Measurements from ENCODE around the gene PARD6B.
"Not testable (repeated sequence)": the region's sequence is repeated elsewhere in the genome, so short reads cannot be mapped to it uniquely, and the experiment has no call there.

PARD6B gene

GRCh38 chr20:50714426-50714825 is 17.0 kb upstream of the PARD6B start:
- not testable (repeated sequence) for H3K4me1 Mint-ChIP-seq, H3K36me3 Mint-ChIP-seq, H3K4me3 Mint-ChIP-seq, ATAC-seq, H3K27ac Mint-ChIP-seq, H3K9me3 Mint-ChIP-seq
- H3K27me3 Mint-ChIP-seq, result peaks cover 20% of the 10 kb centered on the region

DNA sequence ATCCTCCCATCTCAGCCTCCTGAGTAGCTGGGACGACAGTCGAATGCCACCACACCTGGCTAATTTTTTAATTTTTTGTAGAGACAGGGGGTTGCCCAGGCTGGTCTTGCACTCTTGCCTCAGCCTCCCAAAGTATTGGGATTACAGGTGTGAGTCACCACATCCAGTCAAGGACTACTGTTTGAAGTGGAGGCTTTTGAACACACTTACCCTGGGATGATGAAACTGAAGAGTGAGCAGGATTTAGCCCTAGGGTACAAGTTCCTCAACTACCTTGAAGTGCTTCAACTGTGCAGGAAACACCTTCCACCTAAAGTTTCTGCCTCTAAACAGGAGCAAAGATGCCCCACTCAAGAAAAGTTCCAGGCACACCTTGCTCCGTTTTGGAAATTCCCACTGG is 15.7 kb upstream of the PARD6B start:
- no peaks in the 10 kb centered on the region for H3K4me1 Mint-ChIP-seq
- no peaks in the 10 kb centered on the region for H3K36me3 Mint-ChIP-seq
- ATAC-seq, result no peak
- H3K27me3 Mint-ChIP-seq, result peaks cover 19% of the 10 kb centered on the region
- H3K4me3 Mint-ChIP-seq, result no peak overlapping the region
- H3K9me3 Mint-ChIP-seq, result no peaks in the 10 kb centered on the region
- H3K27ac Mint-ChIP-seq, result no peak overlapping the region

DNA sequence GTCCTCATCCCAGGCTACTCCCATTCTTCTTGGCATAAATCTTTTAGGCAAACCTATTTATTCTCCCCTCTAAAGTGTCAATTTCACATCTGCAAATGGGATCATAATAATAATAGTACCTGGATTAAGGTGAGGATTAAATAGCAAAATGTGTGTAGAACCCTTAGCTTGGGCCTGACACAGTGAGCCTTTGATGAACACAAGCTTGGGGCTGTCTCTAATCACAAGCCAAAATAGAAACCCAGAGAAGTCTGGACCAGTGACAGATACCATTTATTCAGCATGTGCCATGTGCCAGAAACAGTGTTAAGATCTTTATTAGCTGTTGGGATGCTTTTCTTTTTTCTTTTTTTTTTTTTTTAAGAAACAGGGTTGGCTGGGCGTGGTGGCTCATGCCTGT is 14.9 kb upstream of the PARD6B start:
- peaks cover 11% of the 10 kb centered on the region for H3K27me3 Mint-ChIP-seq
- H3K4me1 Mint-ChIP-seq, result no peaks in the 10 kb centered on the region
- H3K4me3 Mint-ChIP-seq, result no peak overlapping the region
- H3K27ac Mint-ChIP-seq, result no peak overlapping the region
- no peak for ATAC-seq
- no peaks in the 10 kb centered on the region for H3K9me3 Mint-ChIP-seq
- no peaks in the 10 kb centered on the region for H3K36me3 Mint-ChIP-seq

DNA sequence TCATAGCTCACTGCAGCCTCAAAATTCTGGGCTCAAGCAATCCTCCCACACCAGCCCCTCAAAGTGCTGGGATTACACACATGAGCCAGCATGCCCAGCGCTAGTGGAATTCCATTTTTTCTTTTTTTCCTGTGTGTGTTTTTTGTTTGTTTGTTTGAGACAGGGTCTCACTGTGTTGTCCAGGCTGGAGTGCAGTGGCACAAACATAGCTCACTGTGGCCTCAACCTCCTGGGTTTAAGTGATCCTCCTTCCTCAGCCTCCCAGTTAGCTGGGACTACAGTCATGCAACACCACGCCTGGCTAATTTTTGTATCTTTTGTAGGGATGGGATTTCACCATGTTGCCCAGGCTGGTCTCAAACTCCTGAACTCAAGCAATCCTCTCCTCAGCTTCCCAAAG is 14.1 kb upstream of the PARD6B start:
- no peaks in the 10 kb centered on the region for H3K9me3 Mint-ChIP-seq
- no peaks in the 10 kb centered on the region for H3K4me1 Mint-ChIP-seq
- no peak overlapping the region for H3K4me3 Mint-ChIP-seq
- no peaks in the 10 kb centered on the region for H3K36me3 Mint-ChIP-seq
- no peak for ATAC-seq
- peaks cover 3% of the 10 kb centered on the region for H3K27me3 Mint-ChIP-seq
- no peak overlapping the region for H3K27ac Mint-ChIP-seq

DNA sequence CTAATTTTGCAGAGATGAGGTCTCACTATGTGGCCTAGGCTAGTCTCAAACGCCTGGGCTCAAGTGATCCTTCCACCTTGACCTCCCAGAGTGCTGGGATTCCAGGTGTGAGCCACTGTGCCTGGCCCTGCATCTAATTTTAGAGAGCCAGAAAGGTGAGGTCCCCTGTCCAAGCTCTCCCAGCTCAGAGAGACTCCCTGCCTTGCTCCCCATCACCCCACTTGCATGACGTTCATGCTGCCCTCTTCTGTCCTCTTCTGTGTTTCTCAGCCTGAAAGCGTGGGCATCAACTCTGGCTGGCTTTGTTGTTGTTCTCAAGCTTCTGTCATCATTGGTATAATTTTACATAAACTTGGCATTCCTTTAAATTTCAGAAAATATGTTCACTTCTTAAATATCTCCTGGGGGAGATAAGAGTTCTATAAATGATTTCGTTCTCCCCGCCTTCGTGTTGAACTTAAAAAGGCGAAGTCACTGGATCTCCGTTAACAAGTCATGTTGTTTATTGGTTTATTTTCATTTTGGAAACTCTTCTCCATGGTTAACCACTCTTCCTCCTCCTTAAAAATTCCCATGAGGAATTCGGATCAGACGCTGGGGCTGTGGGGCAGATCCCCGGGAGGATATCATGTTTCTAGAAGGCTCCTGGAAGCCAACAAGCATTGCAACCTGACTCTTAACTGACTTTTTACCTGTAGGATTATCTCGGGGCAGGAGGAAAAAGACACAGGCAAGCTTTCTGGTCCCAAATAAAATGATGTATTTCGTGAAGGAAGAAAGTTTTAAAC is 13.2 kb upstream of the PARD6B start:
- Mint-ChIP-seq H3K36me3 (no peaks in the 10 kb centered on the region), H3K27ac (no peak overlapping the region), H3K9me3 (no peaks in the 10 kb centered on the region), H3K4me3 (no peak overlapping the region), H3K4me1 (no peaks in the 10 kb centered on the region), H3K27me3 (no peaks in the 10 kb centered on the region)
- ATAC-seq, result no peak

DNA sequence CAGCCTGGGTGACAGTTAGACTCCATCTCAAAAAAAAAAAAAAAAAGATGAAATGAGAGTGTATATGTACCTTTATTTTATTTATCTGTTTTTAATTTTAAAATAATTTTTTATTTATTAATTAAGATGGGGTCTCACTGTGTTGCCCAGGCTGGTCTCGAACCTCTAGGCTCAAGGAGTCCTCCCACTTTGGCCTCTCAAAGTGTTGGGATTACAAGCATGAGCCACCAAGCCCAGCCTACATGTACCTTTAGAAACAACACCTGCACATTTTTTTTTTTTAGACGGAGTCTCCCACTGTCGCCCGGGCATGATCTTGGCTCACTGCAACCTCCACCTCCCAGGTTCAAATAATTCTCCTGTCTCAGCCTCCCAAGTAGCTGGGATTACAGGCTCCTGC is 12.1 kb upstream of the PARD6B start:
- Mint-ChIP-seq H3K27ac (no peak overlapping the region), H3K4me3 (no peak overlapping the region), H3K36me3 (no peaks in the 10 kb centered on the region), H3K4me1 (no peaks in the 10 kb centered on the region), H3K9me3 (no peaks in the 10 kb centered on the region), H3K27me3 (no peaks in the 10 kb centered on the region)
- ATAC-seq, result no peak

DNA sequence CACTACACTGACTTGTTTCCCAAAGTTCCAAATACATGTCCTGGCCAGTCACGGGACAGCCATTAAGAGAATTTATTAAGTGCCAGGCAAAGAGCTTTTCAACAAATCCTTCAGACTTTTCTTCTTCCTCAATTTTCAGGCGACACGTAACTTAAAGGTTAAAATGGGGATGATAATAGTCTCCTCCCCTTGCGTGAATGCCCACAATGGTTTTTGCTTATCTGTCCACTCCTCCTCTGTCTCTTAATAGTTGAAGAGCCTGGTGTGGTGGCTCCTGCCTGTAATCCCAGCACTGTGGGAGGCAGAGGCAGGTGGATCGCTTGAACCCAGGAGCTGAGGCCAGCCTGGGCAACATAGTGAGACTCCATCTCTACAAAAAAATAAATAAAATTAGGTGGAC is 11.4 kb upstream of the PARD6B start:
- Mint-ChIP-seq H3K9me3 (no peaks in the 10 kb centered on the region), H3K27ac (no peak overlapping the region), H3K27me3 (no peaks in the 10 kb centered on the region), H3K4me3 (no peak overlapping the region), H3K36me3 (no peaks in the 10 kb centered on the region), H3K4me1 (no peaks in the 10 kb centered on the region)
- ATAC-seq, result no peak

DNA sequence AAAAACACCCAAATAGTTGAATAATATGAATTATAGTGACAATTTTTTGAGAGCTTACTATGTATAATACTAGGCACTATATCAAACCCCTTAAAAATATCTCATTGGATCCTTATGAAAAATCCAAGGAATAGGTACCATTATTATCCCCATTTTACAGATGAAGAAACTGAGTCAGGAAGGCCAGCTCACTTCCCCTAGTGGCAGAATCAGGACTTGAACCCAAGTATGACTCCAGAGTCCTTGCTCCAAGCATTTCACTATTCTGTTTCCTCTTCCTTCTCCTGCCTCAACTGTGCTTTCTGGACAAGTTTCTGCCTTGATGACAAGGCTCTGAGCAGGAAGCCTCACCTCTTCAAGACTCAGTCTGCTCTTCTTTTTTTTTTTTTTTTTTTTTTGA is 10.8 kb upstream of the PARD6B start:
- Mint-ChIP-seq H3K4me3 (no peak overlapping the region), H3K9me3 (no peaks in the 10 kb centered on the region), H3K27me3 (no peaks in the 10 kb centered on the region), H3K4me1 (no peaks in the 10 kb centered on the region), H3K36me3 (no peaks in the 10 kb centered on the region), H3K27ac (no peak overlapping the region)
- no peak for ATAC-seq

DNA sequence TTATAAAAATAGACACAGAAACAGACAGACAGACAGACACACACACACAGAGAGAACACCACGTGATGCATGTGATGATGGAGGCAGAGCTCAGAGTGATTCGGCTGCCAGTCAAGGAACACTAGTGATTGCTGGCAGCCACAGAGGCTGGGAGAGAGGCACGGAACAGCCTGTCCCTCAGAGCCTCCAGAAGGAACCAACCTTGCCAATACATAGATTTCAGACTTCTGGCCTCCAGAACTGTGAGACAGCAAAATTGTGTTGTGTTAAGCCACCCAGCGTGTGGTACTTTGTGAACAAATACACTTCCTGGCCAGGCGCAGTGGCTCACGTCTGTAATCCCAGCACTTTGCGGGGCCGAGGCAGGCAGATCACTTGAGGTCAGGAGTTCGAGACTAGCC is 9.5 kb upstream of the PARD6B start:
- H3K27ac Mint-ChIP-seq, result no peak overlapping the region
- H3K4me3 Mint-ChIP-seq, result no peak overlapping the region
- no peaks in the 10 kb centered on the region for H3K4me1 Mint-ChIP-seq
- no peak for ATAC-seq
- no peaks in the 10 kb centered on the region for H3K36me3 Mint-ChIP-seq
- no peaks in the 10 kb centered on the region for H3K9me3 Mint-ChIP-seq
- no peaks in the 10 kb centered on the region for H3K27me3 Mint-ChIP-seq

DNA sequence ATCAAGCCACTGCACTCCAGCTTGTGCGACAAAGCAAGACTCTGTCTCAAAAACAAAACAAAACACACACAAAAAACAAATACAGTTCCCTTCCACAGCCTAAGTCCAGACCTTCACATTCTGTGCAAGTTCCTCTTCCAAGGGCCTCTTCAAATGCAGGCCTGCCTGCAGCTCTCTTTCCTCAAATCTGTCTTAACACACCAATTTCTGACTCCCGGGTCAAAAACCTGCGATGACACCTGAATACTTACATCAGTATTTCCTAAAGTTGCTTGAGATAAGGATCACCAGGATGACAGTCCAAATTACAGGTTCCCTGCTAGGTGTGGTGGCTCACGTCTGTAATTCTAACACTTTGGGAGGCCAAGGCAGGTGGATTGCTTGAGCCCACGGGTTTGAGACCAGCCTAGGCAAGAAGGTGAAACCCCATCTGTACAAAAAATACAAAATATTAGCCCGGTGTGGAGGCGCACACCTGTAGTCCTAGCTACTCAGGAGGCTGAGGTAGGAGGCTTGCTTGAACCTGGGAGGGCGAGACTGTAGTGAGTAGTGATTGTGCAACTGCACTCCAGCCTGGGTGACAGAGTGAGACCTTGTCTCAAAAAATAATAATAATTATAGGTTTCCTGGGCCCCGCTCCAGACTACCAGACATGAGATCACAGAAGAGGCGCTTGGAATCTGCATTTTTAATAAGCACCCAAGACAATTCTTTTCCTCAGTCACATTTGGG is 8.8 kb upstream of the PARD6B start:
- H3K4me3 Mint-ChIP-seq, result no peak overlapping the region
- no peak for ATAC-seq
- H3K27me3 Mint-ChIP-seq, result no peaks in the 10 kb centered on the region
- H3K9me3 Mint-ChIP-seq, result no peaks in the 10 kb centered on the region
- no peaks in the 10 kb centered on the region for H3K36me3 Mint-ChIP-seq
- no peaks in the 10 kb centered on the region for H3K4me1 Mint-ChIP-seq
- no peak overlapping the region for H3K27ac Mint-ChIP-seq

DNA sequence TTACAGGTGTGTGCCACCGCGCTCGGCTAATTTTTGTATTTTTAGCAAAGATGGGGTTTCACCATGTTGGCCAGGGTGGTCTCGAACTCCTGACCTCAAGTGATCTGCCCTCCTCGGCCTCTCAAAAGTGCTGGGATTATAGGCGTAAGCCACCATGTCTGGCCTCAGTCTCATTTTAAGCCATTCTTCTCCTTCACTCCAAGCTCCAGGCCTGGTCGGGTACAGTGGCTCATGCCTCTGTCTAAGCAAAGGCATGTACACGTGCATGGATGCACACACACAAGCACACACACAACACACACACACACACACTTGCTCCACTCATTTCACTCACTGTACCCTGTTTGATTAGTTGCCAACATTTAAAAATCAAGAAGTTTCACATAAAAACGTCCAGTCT is 7.7 kb upstream of the PARD6B start:
- Mint-ChIP-seq H3K9me3 (no peaks in the 10 kb centered on the region), H3K27me3 (no peaks in the 10 kb centered on the region), H3K4me1 (no peaks in the 10 kb centered on the region)

GRCh38 chr20:50724112-50724725 is 7.2 kb upstream of the PARD6B start:
- Mint-ChIP-seq H3K9me3 (no peaks in the 10 kb centered on the region), H3K36me3 (no peaks in the 10 kb centered on the region), H3K4me3 (no peak overlapping the region), H3K27me3 (no peaks in the 10 kb centered on the region), H3K27ac (no peak overlapping the region), H3K4me1 (no peaks in the 10 kb centered on the region)
- ATAC-seq, result no peak

More for the DNA sequence above, 7.7 kb upstream of the PARD6B start:
- no peak for ATAC-seq
- Mint-ChIP-seq H3K36me3 (no peaks in the 10 kb centered on the region), H3K27ac (no peak overlapping the region), H3K4me3 (no peak overlapping the region)

DNA sequence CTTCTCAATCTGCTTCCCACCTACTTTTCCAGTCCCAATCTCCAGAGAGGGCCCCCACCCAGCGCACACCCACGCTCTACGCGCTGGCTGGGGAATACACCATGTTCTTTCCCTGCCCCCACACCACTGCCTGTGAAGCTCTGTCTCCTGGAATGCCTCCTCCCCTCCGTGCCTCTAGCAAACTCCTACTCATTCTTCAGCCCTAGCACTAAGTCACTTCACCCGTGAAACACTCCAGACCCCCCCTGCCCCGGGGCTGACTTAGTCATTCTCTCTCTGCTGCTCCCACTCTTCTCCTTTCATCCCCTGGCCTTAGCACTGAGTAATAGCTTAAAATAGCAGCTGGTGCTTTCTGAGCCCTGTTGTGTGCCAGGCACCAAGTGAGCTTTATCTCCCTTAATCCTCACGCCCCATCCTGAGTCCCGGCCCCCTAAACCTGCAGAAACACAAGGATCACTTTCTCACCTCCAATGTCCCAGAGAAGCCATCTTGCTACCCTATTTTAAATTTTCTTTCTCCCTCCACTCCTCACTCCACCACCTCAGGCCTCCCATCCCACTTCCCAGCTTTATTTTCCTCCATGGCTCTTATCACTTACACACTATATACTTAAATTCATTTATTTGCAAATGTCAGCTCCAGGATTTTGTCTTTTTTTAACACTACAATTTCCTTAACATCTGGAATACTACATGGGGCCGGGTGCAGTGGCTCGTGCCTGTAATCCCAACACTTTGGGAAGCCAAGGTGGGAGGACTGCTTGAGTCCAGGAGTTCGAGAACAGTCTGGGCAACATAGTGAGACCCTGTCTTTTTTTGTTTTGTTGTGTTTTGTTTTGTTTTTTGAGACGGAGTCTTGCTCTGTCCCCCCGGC is 6.3 kb upstream of the PARD6B start:
- H3K4me1 Mint-ChIP-seq, result peaks cover 1% of the 10 kb centered on the region
- no peaks in the 10 kb centered on the region for H3K36me3 Mint-ChIP-seq
- no peak overlapping the region for H3K27ac Mint-ChIP-seq
- peak; percentile 25 for ATAC-seq
- no peaks in the 10 kb centered on the region for H3K27me3 Mint-ChIP-seq
- no peak overlapping the region for H3K4me3 Mint-ChIP-seq
- no peaks in the 10 kb centered on the region for H3K9me3 Mint-ChIP-seq

DNA sequence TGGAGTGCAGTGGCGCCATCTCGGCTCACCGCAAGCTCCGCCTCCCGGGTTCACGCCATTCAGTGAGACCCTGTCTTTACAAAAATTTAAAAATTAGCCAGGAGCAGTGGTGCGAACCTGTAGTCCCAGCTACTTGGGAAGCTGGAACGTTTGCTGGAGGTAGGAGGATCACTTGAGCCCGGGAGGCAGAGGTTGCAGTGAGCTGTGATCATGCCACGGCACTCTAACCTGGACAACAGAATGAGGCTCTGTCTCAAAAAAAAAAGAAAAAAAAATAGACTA is 5.7 kb upstream of the PARD6B start:
- Mint-ChIP-seq H3K4me1 (peaks cover 6% of the 10 kb centered on the region), H3K4me3 (no peak overlapping the region), H3K27me3 (no peaks in the 10 kb centered on the region), H3K36me3 (no peaks in the 10 kb centered on the region), H3K9me3 (no peaks in the 10 kb centered on the region), H3K27ac (no peak overlapping the region)
- no peak for ATAC-seq
